GM23338 (cell line): ENCODE measurements around the gene DCAF6. TPM values are rescaled to one million over a fixed set of nuclear protein-coding genes. Genes with fewer than 3 reads are reported as not detected.
A peak's percentile ranks its signal among the peaks of the same experiment; 100 is the strongest.

Experiments
- ATAC-seq: fragments of 200-7000 bp; cut with Tn5 transposase; 3 replicates; pipeline ENCODE4 v1.9.1; 2020
- DNase-seq: peaks from one replicate; pipeline ENCODE4 v3.0.0-alpha.2; 2015; ENCODE audit warnings: low spot score
- H2AFZ ChIP-seq: fragments of 200-600 bp; sonication (generic); 2 replicates; pipeline ENCODE4 v1.8.0; 2016; ENCODE audit warnings: antibody characterized with exemption, mild to moderate bottlenecking, moderate library complexity
- H3F3A ChIP-seq: fragments of 200-600 bp; sonication (generic); replicated peaks from 2 replicates; pipeline ENCODE4 v1.8.0; 2017; ENCODE audit warnings: antibody characterized with exemption, mixed run types, low read depth
- H3K27ac ChIP-seq: fragments of 200-600 bp; sonication (generic); 2 replicates; pipeline ENCODE4 v1.6.1; 2016; ENCODE audit warnings: low read depth
- H3K27me3 ChIP-seq: fragments of 200-600 bp; sonication (generic); 2 replicates; pipeline ENCODE4 v1.8.0; 2016; ENCODE audit warnings: mild to moderate bottlenecking, mixed run types, moderate library complexity; ENCODE audit not compliant: insufficient read depth
- H3K36me3 ChIP-seq: fragments of 200-600 bp; sonication (generic); 2 replicates; pipeline ENCODE4 v1.8.0; 2016; ENCODE audit warnings: mild to moderate bottlenecking; ENCODE audit not compliant: insufficient read depth
- H3K4me1 ChIP-seq: fragments of 200-600 bp; sonication (generic); 2 replicates; pipeline ENCODE4 v1.8.0; 2016; ENCODE audit warnings: mild to moderate bottlenecking, moderate library complexity; ENCODE audit not compliant: insufficient read depth
- H3K4me2 ChIP-seq: fragments of 200-600 bp; sonication (generic); 2 replicates; pipeline ENCODE4 v1.7.1; 2017; ENCODE audit warnings: mixed run types
- H3K4me3 ChIP-seq: fragments of 200-600 bp; sonication (generic); 2 replicates; pipeline ENCODE4 v1.6.1; 2016; ENCODE audit warnings: mixed run types
- H3K79me2 ChIP-seq: fragments of 200-600 bp; sonication (generic); replicated peaks from 2 replicates; pipeline ENCODE4 v1.8.0; 2017; ENCODE audit warnings: mild to moderate bottlenecking; ENCODE audit not compliant: insufficient read depth
- H3K9me2 ChIP-seq: fragments of 200-600 bp; sonication (generic); 2 replicates; pipeline ENCODE4 v1.8.0; 2017; ENCODE audit not compliant: insufficient read depth
- H4K20me1 ChIP-seq: fragments of 200-600 bp; sonication (generic); replicated peaks from 2 replicates; pipeline ENCODE4 v1.8.0; 2017; ENCODE audit warnings: mild to moderate bottlenecking; ENCODE audit not compliant: insufficient read depth
- H3K27ac Mint-ChIP-seq: 2 replicates; pipeline ENCODE4 v1.8.0; 2020; ENCODE audit warnings: inconsistent platforms, mild to moderate bottlenecking, moderate library complexity, mixed read lengths
- H3K27me3 Mint-ChIP-seq: 3 replicates; pipeline ENCODE4 v1.8.0; 2022; ENCODE audit warnings: low read depth, mild to moderate bottlenecking, moderate library complexity, mixed read lengths, inconsistent platforms; ENCODE audit not compliant: insufficient read depth, poor library complexity
- H3K36me3 Mint-ChIP-seq: 3 replicates; pipeline ENCODE4 v1.8.0; 2021; ENCODE audit warnings: low read depth, mild to moderate bottlenecking, inconsistent platforms, moderate library complexity, mixed read lengths
- H3K4me1 Mint-ChIP-seq: 3 replicates; pipeline ENCODE4 v1.8.0; 2020; ENCODE audit warnings: mild to moderate bottlenecking, inconsistent platforms, mixed read lengths
- H3K4me3 Mint-ChIP-seq: 3 replicates; pipeline ENCODE4 v1.8.0; 2021; ENCODE audit warnings: moderate library complexity, mild to moderate bottlenecking, inconsistent platforms, mixed read lengths
- H3K9me3 Mint-ChIP-seq: 3 replicates; pipeline ENCODE4 v1.8.0; 2020; ENCODE audit warnings: moderate library complexity, mild to moderate bottlenecking, inconsistent platforms, mixed read lengths
- CREB1 ChIP-seq: fragments of 250-450 bp; sonication (Bioruptor Pico); IDR thresholded peaks from 2 replicates; pipeline ENCODE4 v1.5.0; 2020; ENCODE audit warnings: low read depth, mild to moderate bottlenecking, moderate library complexity
- ETS1 ChIP-seq: IDR thresholded peaks from 2 replicates; pipeline ENCODE4 v1.6.1; 2016; ENCODE audit warnings: antibody characterized with exemption
- EZH2 ChIP-seq: fragments of 200-600 bp; sonication (generic); IDR thresholded peaks from one replicate; pipeline ENCODE4 v1.8.0; 2017; ENCODE audit warnings: antibody characterized with exemption, mild to moderate bottlenecking, low read depth; ENCODE audit not compliant: unreplicated experiment
- EZH2phosphoT487 ChIP-seq: fragments of 200-600 bp; sonication (generic); IDR thresholded peaks from one replicate; pipeline ENCODE4 v1.8.1; 2018; ENCODE audit warnings: antibody characterized with exemption; ENCODE audit not compliant: unreplicated experiment
- JUNB ChIP-seq: IDR thresholded peaks from one replicate; pipeline ENCODE4 v1.6.1; 2016; ENCODE audit warnings: antibody characterized with exemption; ENCODE audit not compliant: unreplicated experiment
- NANOG ChIP-seq: IDR thresholded peaks from 2 replicates; pipeline ENCODE4 v1.6.1; 2016; ENCODE audit warnings: antibody characterized with exemption, borderline replicate concordance
- POLR2AphosphoS5 ChIP-seq: IDR thresholded peaks from 2 replicates; pipeline ENCODE4 v1.6.1; 2016; ENCODE audit warnings: antibody characterized with exemption, low read depth
- STAT1 ChIP-seq: IDR thresholded peaks from one replicate; pipeline ENCODE4 v1.6.1; 2016; ENCODE audit warnings: antibody characterized with exemption; ENCODE audit not compliant: unreplicated experiment
- ZNF114 ChIP-seq: fragments of 250-450 bp; sonication (Bioruptor Pico); IDR thresholded peaks from 2 replicates; pipeline ENCODE4 v1.5.0; 2020; ENCODE audit warnings: mild to moderate bottlenecking, moderate library complexity
- ZNF331 ChIP-seq: fragments of 250-450 bp; sonication (Bioruptor Pico); IDR thresholded peaks from 2 replicates; pipeline ENCODE4 v1.5.0; 2020; ENCODE audit warnings: low read depth, mild to moderate bottlenecking, moderate library complexity
- ZNF462 ChIP-seq: fragments of 250-450 bp; sonication (Bioruptor Pico); IDR thresholded peaks from 2 replicates; pipeline ENCODE4 v1.5.0; 2020; ENCODE audit warnings: mild to moderate bottlenecking, moderate library complexity
- polyA plus RNA-seq: library from polyadenylated mRNA; unstranded; fragments of >200 nt; fragmentation: Nextera tagmentation; extraction: Ambion mirVana; gene quantifications from 2 replicates; pipeline ENCODE4 v1.2.1, GENCODE V29; 2016
- total RNA-seq: library from RNA; depleted of rRNA; stranded (reverse); fragments of >200 nt; shearing (Covaris generic); gene quantifications from 2 replicates; pipeline ENCODE4 v1.2.3, GENCODE V29; 2014
- TF ChIP-seq, protein P1 (sequence below), 2 experiments: fragments of 200-600 bp in 1 of 2; sonication (generic) in 1 of 2; conservative IDR thresholded peaks; 2 replicates each; pipeline versions ENCODE4 v1.5.1 to v1.6.1; 2016 to 2017; ENCODE audit warnings: antibody characterized with exemption in 2 of 2, low read depth in 2 of 2, mild to moderate bottlenecking in 2 of 2, moderate library complexity in 1 of 2

The DCAF6 gene
- total and polyA plus RNA-seq, 2 experiments from 2014 or later: 18.6 to 27.3 TPM

GRCh38 chr1:167929725-167930124, 6.8 kb upstream of the DCAF6 start (continued):
- no peak for TF ChIP-seq EZH2phosphoT487
- TF ChIP-seq ETS1: no peak
- TF ChIP-seq ZNF331 (CRISPR knock-in tag): no peak

DNA sequence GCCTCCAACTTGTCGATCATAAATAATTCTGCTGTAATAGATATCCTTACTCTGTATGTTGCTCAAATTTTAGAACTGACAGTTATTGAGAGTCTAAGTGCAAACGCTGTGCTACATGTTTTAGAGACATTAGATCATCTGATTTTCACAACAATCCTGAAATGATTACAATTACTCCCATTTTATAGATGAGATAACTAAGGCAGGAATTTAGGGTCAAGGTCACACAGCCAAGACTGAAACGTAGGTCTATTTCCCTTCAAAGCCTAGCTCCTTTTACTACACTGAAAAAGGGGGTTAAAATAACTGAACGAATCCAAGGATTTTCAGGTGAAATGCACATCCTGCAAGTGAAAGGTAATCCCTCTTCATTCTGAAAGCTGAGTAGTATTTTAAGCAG, 2.7 kb upstream of the DCAF6 start:
- Mint-ChIP-seq H3K27ac (no peak overlapping the region), H3K9me3 (no peaks in the 10 kb centered on the region; the same call in 2 of the 3 replicates), H3K36me3 (peaks cover 3% of the 10 kb centered on the region; the same call in 1 of the 3 replicates), H3K27me3 (peaks cover 14% of the 10 kb centered on the region), H3K4me1 (peaks cover 15% of the 10 kb centered on the region), H3K4me3 (no peak overlapping the region)
- peaks cover 56% of the 10 kb centered on the region for H3K79me2 ChIP-seq
- H3K4me1 ChIP-seq: peaks cover 26% of the 10 kb centered on the region
- no peaks in the 10 kb centered on the region for H3K36me3 ChIP-seq
- H3K4me3 ChIP-seq: no peak overlapping the region
- no peak for ATAC-seq
- no peaks in the 10 kb centered on the region for H3K9me2 ChIP-seq
- H3K4me2 ChIP-seq: peak overlapping the region; percentile 93; the same call in 1 of the 2 replicates
- H2AFZ ChIP-seq: no peak overlapping the region
- no peaks in the 10 kb centered on the region for H4K20me1 ChIP-seq
- DNase-seq: no peak
- H3K27me3 ChIP-seq: no peaks in the 10 kb centered on the region
- H3F3A ChIP-seq: 0 out of 2 replicates have a peak, but pooled peaks cover 3% of the 10 kb centered on the region
- H3K27ac ChIP-seq: no peak overlapping the region
- TF ChIP-seq POLR2AphosphoS5: no peak
- no peak for TF ChIP-seq JUNB
- no peak for TF ChIP-seq NANOG
- no peak for TF ChIP-seq STAT1
- TF ChIP-seq ETS1: no peak
- TF ChIP-seq EZH2: no peak
- no peak for TF ChIP-seq EZH2phosphoT487
- TF ChIP-seq ZNF114 (CRISPR knock-in tag): no peak
- no peak for TF ChIP-seq ZNF462
- TF ChIP-seq ZNF331 (CRISPR knock-in tag): no peak
- TF ChIP-seq CREB1 (CRISPR knock-in tag): no peak
- TF ChIP-seq, protein P1, sequence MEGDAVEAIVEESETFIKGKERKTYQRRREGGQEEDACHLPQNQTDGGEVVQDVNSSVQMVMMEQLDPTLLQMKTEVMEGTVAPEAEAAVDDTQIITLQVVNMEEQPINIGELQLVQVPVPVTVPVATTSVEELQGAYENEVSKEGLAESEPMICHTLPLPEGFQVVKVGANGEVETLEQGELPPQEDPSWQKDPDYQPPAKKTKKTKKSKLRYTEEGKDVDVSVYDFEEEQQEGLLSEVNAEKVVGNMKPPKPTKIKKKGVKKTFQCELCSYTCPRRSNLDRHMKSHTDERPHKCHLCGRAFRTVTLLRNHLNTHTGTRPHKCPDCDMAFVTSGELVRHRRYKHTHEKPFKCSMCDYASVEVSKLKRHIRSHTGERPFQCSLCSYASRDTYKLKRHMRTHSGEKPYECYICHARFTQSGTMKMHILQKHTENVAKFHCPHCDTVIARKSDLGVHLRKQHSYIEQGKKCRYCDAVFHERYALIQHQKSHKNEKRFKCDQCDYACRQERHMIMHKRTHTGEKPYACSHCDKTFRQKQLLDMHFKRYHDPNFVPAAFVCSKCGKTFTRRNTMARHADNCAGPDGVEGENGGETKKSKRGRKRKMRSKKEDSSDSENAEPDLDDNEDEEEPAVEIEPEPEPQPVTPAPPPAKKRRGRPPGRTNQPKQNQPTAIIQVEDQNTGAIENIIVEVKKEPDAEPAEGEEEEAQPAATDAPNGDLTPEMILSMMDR (conservative IDR thresholded peaks at IDR 0.05; ENCODE audit: low read depth in 2 of 2): no peak
